Measurements from ENCODE around the gene RGS10.

RGS10 gene

GRCh38 chr10:119575991-119576390, 33.5 kb upstream of the RGS10 start:
- TF ChIP-seq EZH2phosphoT487 (IDR thresholded peaks at IDR 0.05; ENCODE audit: low read length): no peak
- TF ChIP-seq CTCF (IDR thresholded peaks at IDR 0.05; ENCODE audit: low read length): no peak
- TF ChIP-seq EZH2 (optimal IDR thresholded peaks at IDR 0.05; ENCODE audit: low read depth, low read length): no peak
- Histone ChIP-seq H3K27me3 (replicated peaks; ENCODE audit: insufficient read depth, low read length) (no peaks in the 10 kb centered on the region), H3K27ac (ENCODE audit: low read length) (no peak overlapping the region), H3K36me3 (replicated peaks; ENCODE audit: insufficient read depth, low read length) (peaks cover 30% of the 10 kb centered on the region), H2AFZ (ENCODE audit: low read length) (no peak overlapping the region), H4K20me1 (ENCODE audit: insufficient read depth, low read length) (peaks cover 5% of the 10 kb centered on the region; the same call in 1 of the 2 replicates), H3K4me3 (ENCODE audit: low read length) (no peak overlapping the region), H3K4me1 (ENCODE audit: low read length) (no peaks in the 10 kb centered on the region), H3K9ac (ENCODE audit: low read length) (no peak overlapping the region), H3K4me2 (ENCODE audit: low read depth, low read length) (no peak overlapping the region), H3F3A (ENCODE audit: insufficient read depth, low read length) (no peaks in the 10 kb centered on the region), H3K9me3 (replicated peaks; ENCODE audit: insufficient read depth, low read length) (no peaks in the 10 kb centered on the region), H3K9me2 (replicated peaks; ENCODE audit: insufficient read depth, low read length) (no peaks in the 10 kb centered on the region), H3K79me2 (ENCODE audit: low read length) (0 out of 2 replicates have a peak, but pooled peaks cover 2% of the 10 kb centered on the region)
- no peak for DNase-seq

- DNase-seq: no peak
- Histone ChIP-seq H3K27ac (ENCODE audit: low read length) (no peak overlapping the region), H3K9ac (ENCODE audit: low read length) (no peak overlapping the region), H2AFZ (ENCODE audit: low read length) (no peak overlapping the region), H3F3A (ENCODE audit: insufficient read depth, low read length) (no peaks in the 10 kb centered on the region), H3K4me1 (ENCODE audit: low read length) (no peaks in the 10 kb centered on the region), H3K4me2 (ENCODE audit: low read depth, low read length) (no peak overlapping the region), H3K27me3 (replicated peaks; ENCODE audit: insufficient read depth, low read length) (no peaks in the 10 kb centered on the region), H3K36me3 (replicated peaks; ENCODE audit: insufficient read depth, low read length) (peaks cover 30% of the 10 kb centered on the region), H3K9me2 (replicated peaks; ENCODE audit: insufficient read depth, low read length) (no peaks in the 10 kb centered on the region), H4K20me1 (ENCODE audit: insufficient read depth, low read length) (peaks cover 5% of the 10 kb centered on the region; the same call in 1 of the 2 replicates), H3K9me3 (replicated peaks; ENCODE audit: insufficient read depth, low read length) (no peaks in the 10 kb centered on the region), H3K79me2 (ENCODE audit: low read length) (0 out of 2 replicates have a peak, but pooled peaks cover 2% of the 10 kb centered on the region), H3K4me3 (ENCODE audit: low read length) (no peak overlapping the region)
- TF ChIP-seq EZH2 (optimal IDR thresholded peaks at IDR 0.05; ENCODE audit: low read depth, low read length): no peak
- no peak for TF ChIP-seq EZH2phosphoT487 (IDR thresholded peaks at IDR 0.05; ENCODE audit: low read length)
- TF ChIP-seq CTCF (IDR thresholded peaks at IDR 0.05; ENCODE audit: low read length): no peak
These were observed 33.0 kb upstream of the RGS10 start for GRCh38 chr10:119575506-119575905.

- DNase-seq: no peak
- H3K9ac ChIP-seq (ENCODE audit: low read length): no peak overlapping the region
- no peaks in the 10 kb centered on the region; the same call in 1 of the 2 replicates for H3F3A ChIP-seq (ENCODE audit: insufficient read depth, low read length)
- H3K27me3 ChIP-seq (replicated peaks; ENCODE audit: insufficient read depth, low read length): no peaks in the 10 kb centered on the region
- H3K27ac ChIP-seq (ENCODE audit: low read length): no peak overlapping the region
- H3K9me2 ChIP-seq (replicated peaks; ENCODE audit: insufficient read depth, low read length): no peaks in the 10 kb centered on the region
- no peak overlapping the region for H3K4me2 ChIP-seq (ENCODE audit: low read depth, low read length)
- H3K9me3 ChIP-seq (replicated peaks; ENCODE audit: insufficient read depth, low read length): no peaks in the 10 kb centered on the region
- H3K4me1 ChIP-seq (ENCODE audit: low read length): no peaks in the 10 kb centered on the region
- H3K79me2 ChIP-seq (ENCODE audit: low read length): no peaks in the 10 kb centered on the region
- no peaks in the 10 kb centered on the region for H4K20me1 ChIP-seq (ENCODE audit: insufficient read depth, low read length)
- H3K36me3 ChIP-seq (replicated peaks; ENCODE audit: insufficient read depth, low read length): no peaks in the 10 kb centered on the region
- H2AFZ ChIP-seq (ENCODE audit: low read length): no peak overlapping the region
- TF ChIP-seq CTCF (IDR thresholded peaks at IDR 0.05; ENCODE audit: low read length) (no peak), EZH2 (optimal IDR thresholded peaks at IDR 0.05; ENCODE audit: low read depth, low read length) (no peak), EZH2phosphoT487 (IDR thresholded peaks at IDR 0.05; ENCODE audit: low read length) (no peak)
- H3K4me3 ChIP-seq (ENCODE audit: low read length): no peak overlapping the region
These were observed 25.5 kb upstream of the RGS10 start for GRCh38 chr10:119567978-119568377.

All from MM.1S (cell line).